ENCODE results near the gene NCBP1. TPM values are rescaled to one million over a fixed set of nuclear protein-coding genes. Genes with fewer than 3 reads are reported as not detected.

NCBP1 gene
- total RNA-seq (2022; extraction: Qiagen RNA extraction; ENCODE audit: low read depth) = 18.6 to 28.9 TPM (median 25.5 TPM) in 5 replicates

GRCh38 chr9:97632985-97633858, at the start of gene NCBP1, which contains the start of gene TSTD2:
TSS of gene NCBP1 (plus strand) at chr9:97633821. CDS start at chr9:97633882, 61 bp downstream.
TSS of gene TSTD2 (minus strand) at chr9:97633368. CDS start at chr9:97627562, 5,806 bp downstream.

GRCh38 chr9:97696803-97697601, 63.4 kb downstream of the NCBP1 start, which contains the start of gene XPA:
TSS of gene XPA (minus strand) at chr9:97697340. CDS start at chr9:97697292, 48 bp downstream.

Other genes starting within 250 kb of the NCBP1 start
- 10.5 to 14.3 TPM (median 12.1 TPM) in 5 replicates for gene TDRD7, start 221.7 kb upstream of the NCBP1 start, total RNA-seq (2022; extraction: Qiagen RNA extraction; ENCODE audit: low read depth)
- gene TMOD1, start 132.2 kb upstream of the NCBP1 start, total RNA-seq (2022; extraction: Qiagen RNA extraction; ENCODE audit: low read depth) = 2.3 to 3.3 TPM (median 2.6 TPM) in 5 replicates
- 7.6 to 11.5 TPM (median 10.1 TPM) in 5 replicates for gene TSTD2, start 453 bp upstream of the NCBP1 start, total RNA-seq (2022; extraction: Qiagen RNA extraction; ENCODE audit: low read depth)
- 11.3 to 17.4 TPM (median 13.6 TPM) in 5 replicates for gene XPA, start 63.5 kb downstream of the NCBP1 start, total RNA-seq (2022; extraction: Qiagen RNA extraction; ENCODE audit: low read depth)
- gene FOXE1, start 219.4 kb downstream of the NCBP1 start, total RNA-seq (2022; extraction: Qiagen RNA extraction; ENCODE audit: low read depth) = 2.8 to 4.3 TPM (median 4.2 TPM) in 5 replicates

Data from A549 treated with RU486 at 1 μM for 4 hours (cell line).